Kidney (tissue), 14 donors: ENCODE data around the gene FASTK. TPM values are rescaled to one million over a fixed set of nuclear protein-coding genes. Genes with fewer than 3 reads are reported as not detected.
A peak's percentile ranks its signal among the peaks of the same experiment; 100 is the strongest.

Source experiments
- DNase-seq, 5 donors: peaks; one replicate each; pipeline ENCODE4 v3.0.0-alpha.2; 2013 to 2020
- FAIRE-seq: peaks from 2 replicates; lab custom pipeline; 2012; peaks lifted over from hg19 to GRCh38; lab: Jason Lieb, UNC
- H3K27ac ChIP-seq, 2 donors: one replicate each; pipeline ENCODE4 v1.7.0; 2013; ENCODE audit warnings: low read depth in 2 of 2, low read length in 2 of 2, inconsistent platforms in 1 of 2
- H3K27me3 ChIP-seq: one replicate; pipeline ENCODE4 v1.7.1; 2013; ENCODE audit warnings: low read length, inconsistent platforms; ENCODE audit not compliant: control insufficient read depth, insufficient read depth
- H3K36me3 ChIP-seq, 3 donors: one replicate each; pipeline versions ENCODE4 v1.7.0 to v1.7.1; 2013; ENCODE audit warnings: low read length in 3 of 3, control low read depth in 1 of 3, inconsistent platforms in 1 of 3; ENCODE audit not compliant: insufficient read depth in 3 of 3, control insufficient read depth in 2 of 3
- H3K4me1 ChIP-seq, 3 donors: one replicate each; pipeline versions ENCODE4 v1.7.0 to v1.7.1; 2013; ENCODE audit warnings: low read length in 3 of 3, inconsistent platforms in 1 of 3, low read depth in 1 of 3; ENCODE audit not compliant: control insufficient read depth in 2 of 3, insufficient read depth in 2 of 3
- H3K4me3 ChIP-seq, 3 donors: one replicate each; pipeline versions ENCODE4 v1.7.0 to v1.8.1; 2013; ENCODE audit warnings: low read length in 3 of 3, control low read depth in 1 of 3, inconsistent platforms in 1 of 3
- H3K9ac ChIP-seq, 3 donors: one replicate each; pipeline versions ENCODE4 v1.7.0 to v1.7.1; 2013; ENCODE audit warnings: low read length in 3 of 3, control low read depth in 1 of 3, inconsistent platforms in 1 of 3
- H3K9me3 ChIP-seq, 3 donors: one replicate each; pipeline versions ENCODE4 v1.7.0 to v1.7.1; 2013; ENCODE audit warnings: low read length in 3 of 3, control low read depth in 1 of 3, inconsistent platforms in 1 of 3; ENCODE audit not compliant: control insufficient read depth in 2 of 3, insufficient read depth in 1 of 3
- CTCF ChIP-seq: IDR thresholded peaks from 3 replicates; pipeline ENCODE4 v1.5.1; 2012; ENCODE audit warnings: mild to moderate bottlenecking, moderate library complexity, borderline replicate concordance; ENCODE audit not compliant: insufficient read depth; ENCODE audit errors: extremely low read depth
- intact Hi-C: fragments of 100-400 bp; cut with DNase I; formaldehyde crosslinking; loops from one replicate; pipeline ENCODE4 v1.11.1; 2022
- polyA plus RNA-seq: library from polyadenylated mRNA; stranded (reverse); fragments of 350-450 nt; fragmentation: Illumina TruSeq; extraction: RNeasy Lipid Tissue Mini Kit (QIAGEN cat#74804); gene quantifications from one replicate; pipeline ENCODE4 v1.2.3, GENCODE V29; 2014; ENCODE audit warnings: low read depth, low replicate concordance; ENCODE audit not compliant: insufficient read depth
- total RNA-seq: library from RNA; stranded (reverse); fragmentation: NEBNext Ultra II Directional; extraction: Animal tissue kit (Norgen Biotek cat#: 25700); gene quantifications from one replicate; pipeline ENCODE4 v1.2.1, GENCODE V29; 2021
- donor health status: control.
- donor health status: control.
- donor health status: control.
- donor health status: control.
- donor health status: control.
- donor health status: DM: yes; HTN: yes; CAD: no.
- donor health status: Normal renal cell carcinoma (clear cell type).

FASTK gene
- total and polyA plus RNA-seq, 2 donors from 2014 or later = 71.2 to 116 TPM

GRCh38 chr7:151048911-151049463, 31.6 kb downstream of the FASTK start:
- no peak for TF ChIP-seq CTCF
- H3K9me3 ChIP-seq = no peaks in the 10 kb centered on the region
- H3K36me3 ChIP-seq = peaks cover 0 to 3% (median 0%) of the 10 kb centered on the region in 3 donors
- H3K9ac ChIP-seq = no peak overlapping the region
- H3K4me1 ChIP-seq = no peaks in the 10 kb centered on the region
- intact Hi-C loops = no loop called here
- no peaks in the 10 kb centered on the region for H3K27me3 ChIP-seq
- FAIRE-seq (no peak), DNase-seq (no peak)
- H3K4me3 ChIP-seq = no peak overlapping the region
- H3K27ac ChIP-seq = no peak overlapping the region

- Histone ChIP-seq H3K4me1 (no peaks in the 10 kb centered on the region), H3K27ac (no peak within 1 kb of the TSS), H3K27me3 (no peaks in the 10 kb centered on the region), H3K4me3 (no peak within 1 kb of the TSS), H3K9ac (no peak within 1 kb of the TSS), H3K9me3 (no peaks in the 10 kb centered on the region), H3K36me3 (peaks cover 0 to 3% (median 0%) of the 10 kb centered on the region in 3 donors)
- intact Hi-C loops = no loop called here
- DNase-seq (peak in 3 of 5 donors; percentile 30 to 50 (median 46)), FAIRE-seq (no peak)
- TF ChIP-seq CTCF = no peak
These were observed 32.4 kb downstream of the FASTK start, which contains the start of gene ASIC3 for GRCh38 chr7:151047976-151048815. TSS of gene ASIC3 (plus strand) at chr7:151048531. CDS start at chr7:151048886, 355 bp downstream.

GRCh38 chr7:151046603-151047573, 33.7 kb downstream of the FASTK start:
- FAIRE-seq (no peak), DNase-seq (peak in 1 of 5 donors; percentile 53)
- H3K27me3 ChIP-seq = no peaks in the 10 kb centered on the region
- intact Hi-C loops = no loop called here
- peaks cover 0 to 3% (median 0%) of the 10 kb centered on the region in 3 donors for H3K36me3 ChIP-seq
- no peaks in the 10 kb centered on the region for H3K4me1 ChIP-seq
- no peaks in the 10 kb centered on the region for H3K9me3 ChIP-seq
- H3K27ac ChIP-seq = no peak overlapping the region
- no peak overlapping the region for H3K4me3 ChIP-seq
- TF ChIP-seq CTCF = no peak
- no peak overlapping the region for H3K9ac ChIP-seq
